H1 (cell line): ENCODE data around the gene ASCC1. TPM values are rescaled to one million over a fixed set of nuclear protein-coding genes. Genes with fewer than 3 reads are reported as not detected.

Experiments
- ATF3 ChIP-seq: IDR thresholded peaks from 2 replicates; pipeline ENCODE4 v1.6.1; 2011; ENCODE audit warnings: low read depth, mild to moderate bottlenecking, low read length; ENCODE audit not compliant: insufficient read depth
- BCL11A ChIP-seq, 2 experiments: IDR thresholded peaks; one replicate each; pipeline ENCODE4 v1.6.1; 2011; ENCODE audit warnings: low read depth in 2 of 2, low read length in 2 of 2, mild to moderate bottlenecking in 2 of 2
- CHD2 ChIP-seq: IDR thresholded peaks from 2 replicates; pipeline ENCODE4 v1.6.1; 2012; ENCODE audit warnings: low read length, improper control_type of control experiment
- CTBP2 ChIP-seq: IDR thresholded peaks from 2 replicates; pipeline ENCODE4 v1.7.0; 2011; ENCODE audit warnings: borderline replicate concordance, mild to moderate bottlenecking, moderate library complexity, mixed read lengths, low read length; ENCODE audit not compliant: insufficient read depth, insufficient read length
- HDAC2 ChIP-seq, 2 experiments: fragments of 300-600 bp in 1 of 2; sonication (generic) in 1 of 2; IDR thresholded peaks; 2 replicates each; pipeline ENCODE4 v1.6.1; 2011 to 2012; ENCODE audit warnings: low read depth in 2 of 2, low read length in 2 of 2, mild to moderate bottlenecking in 2 of 2, moderate library complexity in 2 of 2, borderline replicate concordance in 1 of 2, inconsistent platforms in 1 of 2
- RAD21 ChIP-seq, 2 experiments: IDR thresholded peaks in 1 of 2; conservative IDR thresholded peaks in 1 of 2; 2 replicates each; pipeline ENCODE4 v1.6.1; 2011; ENCODE audit warnings: low read depth in 2 of 2, low read length in 2 of 2, improper control_type of control experiment in 1 of 2, inconsistent platforms in 1 of 2, mild to moderate bottlenecking in 1 of 2, moderate library complexity in 1 of 2
- RNF2 ChIP-seq: fragments of 200-900, 300-1000 bp; sonication (generic); IDR thresholded peaks from 2 replicates; pipeline ENCODE4 v1.7.1; 2016; ENCODE audit warnings: borderline replicate concordance, low read depth, mild to moderate bottlenecking, antibody characterized with exemption, low read length; ENCODE audit not compliant: poor library complexity, severe bottlenecking; ENCODE audit errors: missing control alignments
- polyA plus RNA-seq, 7 experiments: library from polyadenylated mRNA; depleted of rRNA in 3 of 7; stranded (reverse) in 5 of 7; unstranded in 2 of 7; fragments of >200 nt in 5 of 7; fragments of 200-250 nt in 2 of 7; gene quantifications; 1 replicate in 5 of 7; 2 replicates in 1 of 7; 4 replicates in 1 of 7; pipeline versions ENCODE4 v1.2.1 to v1.2.3, GENCODE V29; 2011 to 2013; ENCODE audit warnings: missing spikeins in 2 of 7, mixed read lengths in 2 of 7
- total RNA-seq: library from RNA; stranded (reverse); fragmentation: NEBNext Ultra II Directional; extraction: Animal tissue kit (Norgen Biotek cat#: 25700); gene quantifications from 2 replicates; pipeline ENCODE4 v1.2.1, GENCODE V29; 2021

ASCC1 gene
- total and polyA plus RNA-seq, 2 of the 8 experiments (the other 6 are each of a cell fraction or from before 2014, with no cell fraction given): 25.6 to 35.8 TPM

GRCh38 chr10:72067463-72068125 is 148.5 kb downstream of the ASCC1 start (continued):
- TF ChIP-seq RNF2 (no peak), RAD21 (IDR thresholded peaks at IDR 0.05 in 1 of 2, conservative IDR thresholded peaks at IDR 0.05 in 1 of 2; ENCODE audit: low read depth in 2 of 2, low read length in 2 of 2) (no peak), ATF3 (no peak), HDAC2 (IDR thresholded peaks at IDR 0.05; ENCODE audit: borderline replicate concordance in 1 of 2, low read depth in 2 of 2, low read length in 2 of 2) (no peak), CTBP2 (no peak), BCL11A (IDR thresholded peaks at IDR 0.05; ENCODE audit: low read depth in 2 of 2, low read length in 2 of 2) (no peak), CHD2 (no peak)
- TF ChIP-seq, all 59 proteins: peak for 0
